ENCODE measurements around the gene LDB2.

LDB2 gene

DNA sequence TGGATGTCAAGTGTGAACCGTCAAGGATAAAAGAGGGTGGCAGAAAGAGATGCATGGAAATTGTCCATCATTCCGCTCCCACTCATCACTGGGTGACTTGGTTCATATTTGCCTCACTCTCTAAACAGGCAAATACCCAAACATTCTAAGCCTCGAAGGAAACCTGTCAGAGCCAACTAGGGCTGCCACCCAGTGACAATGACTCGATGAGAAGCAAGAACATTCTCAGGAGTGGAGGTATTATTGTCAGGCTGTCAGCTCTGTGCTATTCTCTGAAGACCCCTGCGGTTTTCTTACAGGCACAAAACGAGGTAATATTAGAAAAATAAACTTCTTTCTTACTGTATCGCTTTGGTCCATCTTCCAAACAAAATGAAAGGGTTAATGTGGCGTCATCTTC, 139.6 kb downstream of the LDB2 start:
- no peak overlapping the region for H2AFZ ChIP-seq (ENCODE audit: low read length, unreplicated experiment)
- peaks cover 16% of the 10 kb centered on the region for H3K4me1 ChIP-seq (ENCODE audit: control insufficient read depth, insufficient read depth, low read length, unreplicated experiment)
- H3K36me3 ChIP-seq (ENCODE audit: insufficient read depth, low read length), result no peaks in the 10 kb centered on the region
- no peaks in the 10 kb centered on the region for H3K79me2 ChIP-seq (ENCODE audit: control insufficient read depth, insufficient read depth, low read length, unreplicated experiment)
- H3K27me3 ChIP-seq (ENCODE audit: insufficient read depth, low read length), result no peaks in the 10 kb centered on the region
- H3K27ac ChIP-seq (ENCODE audit: low read depth, low read length), result no peak overlapping the region
- H3K4me3 ChIP-seq (ENCODE audit: low read depth, low read length), result no peak overlapping the region

DNA sequence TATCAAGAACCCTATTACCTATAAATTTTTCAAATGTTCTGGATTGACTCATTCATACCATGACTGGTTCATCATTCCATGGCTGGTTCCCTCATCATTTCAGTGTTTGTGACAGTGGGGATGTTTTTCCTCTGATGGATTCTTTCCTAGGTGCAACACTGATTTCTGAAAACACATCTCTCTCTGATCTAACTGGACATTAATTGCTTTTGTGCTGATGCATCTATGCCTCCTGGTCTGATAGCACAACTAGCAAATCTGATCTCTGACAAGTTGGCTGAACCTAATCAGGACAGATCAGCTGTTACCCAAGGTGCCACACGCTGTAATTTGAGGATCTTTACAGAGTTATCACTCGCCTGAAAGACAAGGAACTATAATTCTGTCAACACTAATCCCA, 140.2 kb downstream of the LDB2 start:
- Histone ChIP-seq H2AFZ (ENCODE audit: low read length, unreplicated experiment) (no peak overlapping the region), H3K4me1 (ENCODE audit: control insufficient read depth, insufficient read depth, low read length, unreplicated experiment) (peaks cover 16% of the 10 kb centered on the region), H3K79me2 (ENCODE audit: control insufficient read depth, insufficient read depth, low read length, unreplicated experiment) (no peaks in the 10 kb centered on the region), H3K4me3 (ENCODE audit: low read depth, low read length) (no peak overlapping the region), H3K27ac (ENCODE audit: low read depth, low read length) (no peak overlapping the region), H3K27me3 (ENCODE audit: insufficient read depth, low read length) (no peaks in the 10 kb centered on the region), H3K36me3 (ENCODE audit: insufficient read depth, low read length) (no peaks in the 10 kb centered on the region)

DNA sequence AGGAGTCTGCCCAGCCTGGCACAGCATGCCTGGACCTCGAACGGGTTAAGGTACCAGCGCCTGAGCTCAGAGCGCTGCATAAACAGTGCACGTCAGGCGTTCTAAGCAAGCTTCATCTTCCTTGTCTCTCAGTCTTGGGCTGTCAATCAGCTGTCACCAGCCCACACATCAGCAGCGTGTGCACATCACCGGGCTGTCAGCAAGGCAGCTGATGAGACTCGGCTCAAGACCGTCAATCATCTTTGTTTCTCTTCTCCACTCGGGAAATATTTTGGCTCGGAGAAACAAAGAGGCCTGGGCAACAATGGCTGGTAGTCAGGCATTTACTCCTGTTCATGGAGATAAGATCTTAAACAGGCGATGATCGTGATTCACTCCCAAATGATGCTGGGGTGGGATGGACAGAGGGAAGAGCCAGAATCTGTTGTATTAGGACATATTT, 141.3 kb downstream of the LDB2 start:
- Histone ChIP-seq H2AFZ (ENCODE audit: low read length, unreplicated experiment) (peak overlapping the region; percentile 75), H3K79me2 (ENCODE audit: control insufficient read depth, insufficient read depth, low read length, unreplicated experiment) (no peaks in the 10 kb centered on the region), H3K36me3 (ENCODE audit: insufficient read depth, low read length) (no peaks in the 10 kb centered on the region)

DNA sequence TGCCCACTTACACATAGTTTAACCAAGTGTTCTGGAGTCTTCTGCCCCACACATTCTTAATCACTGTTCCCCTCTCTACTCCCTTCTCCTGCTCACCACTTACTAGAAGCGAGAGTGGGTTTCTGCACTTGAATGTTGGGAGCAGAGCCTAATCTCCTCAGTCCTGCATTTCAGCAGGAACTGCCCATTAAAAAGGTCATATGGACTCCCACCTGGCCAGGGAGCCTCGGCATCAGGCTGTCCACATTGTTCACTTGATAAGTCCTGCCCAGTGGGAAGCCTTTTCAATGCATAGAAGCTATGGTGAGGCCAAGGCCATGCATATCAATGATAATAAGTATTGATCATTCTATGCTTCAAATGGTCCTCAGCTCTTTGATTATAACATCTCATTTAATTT, 144.3 kb downstream of the LDB2 start:
- Histone ChIP-seq H3K27me3 (ENCODE audit: insufficient read depth, low read length) (no peaks in the 10 kb centered on the region), H2AFZ (ENCODE audit: low read length, unreplicated experiment) (no peak overlapping the region), H3K36me3 (ENCODE audit: insufficient read depth, low read length) (no peaks in the 10 kb centered on the region), H3K4me3 (ENCODE audit: low read depth, low read length) (no peak overlapping the region), H3K4me1 (ENCODE audit: control insufficient read depth, insufficient read depth, low read length, unreplicated experiment) (peaks cover 8% of the 10 kb centered on the region), H3K79me2 (ENCODE audit: control insufficient read depth, insufficient read depth, low read length, unreplicated experiment) (no peaks in the 10 kb centered on the region), H3K27ac (ENCODE audit: low read depth, low read length) (no peak overlapping the region)

More for the DNA sequence above, 141.3 kb downstream of the LDB2 start:
- H3K4me3 ChIP-seq (ENCODE audit: low read depth, low read length), result peak overlapping the region; percentile 58; the same call in 1 of the 2 replicates
- H3K4me1 ChIP-seq (ENCODE audit: control insufficient read depth, insufficient read depth, low read length, unreplicated experiment), result peaks cover 10% of the 10 kb centered on the region
- H3K27ac ChIP-seq (ENCODE audit: low read depth, low read length), result no peak overlapping the region
- H3K27me3 ChIP-seq (ENCODE audit: insufficient read depth, low read length), result no peaks in the 10 kb centered on the region

DNA sequence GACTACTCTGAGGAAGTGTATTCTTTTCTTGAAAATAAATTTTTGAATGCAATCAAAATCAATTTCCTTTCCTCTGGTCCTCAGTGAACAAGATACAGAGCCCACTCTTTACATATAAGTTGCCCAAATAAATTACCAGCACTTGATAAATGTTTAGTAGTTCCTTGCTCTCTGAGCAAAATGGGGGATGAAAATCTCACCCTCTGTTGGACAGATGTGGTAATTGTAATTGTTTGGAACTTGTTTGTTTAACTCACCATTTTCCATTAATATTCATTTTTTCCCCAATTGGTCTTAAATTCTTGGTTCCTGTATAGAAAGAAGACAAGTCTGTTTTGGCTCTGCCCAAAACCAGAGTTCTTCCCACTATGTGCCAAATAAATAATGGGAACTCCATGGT, 146.3 kb downstream of the LDB2 start:
- peaks cover 3% of the 10 kb centered on the region for H3K4me1 ChIP-seq (ENCODE audit: control insufficient read depth, insufficient read depth, low read length, unreplicated experiment)
- H2AFZ ChIP-seq (ENCODE audit: low read length, unreplicated experiment), result no peak overlapping the region
- H3K36me3 ChIP-seq (ENCODE audit: insufficient read depth, low read length), result no peaks in the 10 kb centered on the region
- no peaks in the 10 kb centered on the region for H3K79me2 ChIP-seq (ENCODE audit: control insufficient read depth, insufficient read depth, low read length, unreplicated experiment)
- no peaks in the 10 kb centered on the region for H3K27me3 ChIP-seq (ENCODE audit: insufficient read depth, low read length)
- H3K27ac ChIP-seq (ENCODE audit: low read depth, low read length), result no peak overlapping the region
- H3K4me3 ChIP-seq (ENCODE audit: low read depth, low read length), result no peak overlapping the region

DNA sequence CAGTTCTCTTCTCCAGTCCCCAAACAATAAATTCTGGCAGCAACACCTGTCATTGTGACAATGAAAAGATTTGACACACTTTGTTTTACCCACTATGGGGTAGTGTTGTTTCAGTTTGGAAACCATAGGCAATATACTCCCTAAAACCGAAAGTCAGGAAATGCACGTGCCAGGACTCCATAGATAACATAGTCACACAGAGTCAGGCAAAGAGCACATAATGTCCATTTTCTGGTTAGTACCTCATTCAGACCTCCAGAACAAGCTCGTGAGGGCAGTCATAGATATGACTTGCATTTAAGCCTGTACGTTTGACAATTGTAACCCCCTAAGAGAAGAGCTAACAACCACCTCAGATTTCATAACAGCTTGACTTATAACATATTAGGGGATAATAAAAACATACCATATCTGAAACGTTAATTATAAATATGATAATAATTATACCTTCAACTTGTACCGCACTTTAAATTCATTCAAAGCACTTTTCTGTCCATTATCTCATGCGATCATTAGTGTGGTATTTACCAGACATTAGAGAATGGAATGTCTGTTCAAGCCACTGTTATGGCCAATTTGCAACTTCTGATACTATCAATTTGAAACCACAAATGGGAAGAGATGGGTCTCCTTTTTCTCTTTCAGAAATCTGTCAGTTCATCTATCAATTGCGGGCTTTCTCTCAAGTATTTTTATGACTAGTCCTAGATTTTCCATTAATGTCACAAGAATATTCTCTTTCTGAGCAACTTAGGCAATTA, 147.4 kb downstream of the LDB2 start:
- Histone ChIP-seq H3K4me1 (ENCODE audit: control insufficient read depth, insufficient read depth, low read length, unreplicated experiment) (no peaks in the 10 kb centered on the region), H2AFZ (ENCODE audit: low read length, unreplicated experiment) (no peak overlapping the region)

DNA sequence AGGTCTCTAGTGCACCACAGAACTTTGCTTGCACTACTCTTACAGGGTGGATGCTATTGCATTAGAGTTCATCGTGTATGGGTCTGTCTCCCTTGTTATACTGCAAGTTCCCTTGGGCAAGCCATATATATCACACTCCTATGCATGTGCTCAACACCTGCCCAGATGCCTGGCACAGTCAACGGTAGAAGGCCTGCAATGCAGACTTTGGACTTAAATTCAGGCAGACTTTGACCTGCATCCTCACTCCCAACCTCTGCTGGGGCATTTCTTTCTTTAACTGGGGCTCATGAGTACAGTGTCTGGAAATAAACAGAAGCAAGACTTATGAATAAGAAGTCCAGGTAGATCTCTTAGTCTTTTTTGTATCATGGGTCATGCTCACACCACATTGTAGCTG, 148.2 kb downstream of the LDB2 start:
- H3K27me3 ChIP-seq (ENCODE audit: insufficient read depth, low read length), result no peaks in the 10 kb centered on the region
- no peak overlapping the region for H3K4me3 ChIP-seq (ENCODE audit: low read depth, low read length)
- no peak overlapping the region for H2AFZ ChIP-seq (ENCODE audit: low read length, unreplicated experiment)
- no peaks in the 10 kb centered on the region for H3K36me3 ChIP-seq (ENCODE audit: insufficient read depth, low read length)
- no peaks in the 10 kb centered on the region for H3K79me2 ChIP-seq (ENCODE audit: control insufficient read depth, insufficient read depth, low read length, unreplicated experiment)
- H3K27ac ChIP-seq (ENCODE audit: low read depth, low read length), result no peak overlapping the region
- H3K4me1 ChIP-seq (ENCODE audit: control insufficient read depth, insufficient read depth, low read length, unreplicated experiment), result no peaks in the 10 kb centered on the region

More for the DNA sequence above, 147.4 kb downstream of the LDB2 start:
- Histone ChIP-seq H3K27ac (ENCODE audit: low read depth, low read length) (no peak overlapping the region), H3K4me3 (ENCODE audit: low read depth, low read length) (no peak overlapping the region), H3K79me2 (ENCODE audit: control insufficient read depth, insufficient read depth, low read length, unreplicated experiment) (no peaks in the 10 kb centered on the region), H3K36me3 (ENCODE audit: insufficient read depth, low read length) (no peaks in the 10 kb centered on the region), H3K27me3 (ENCODE audit: insufficient read depth, low read length) (no peaks in the 10 kb centered on the region)

DNA sequence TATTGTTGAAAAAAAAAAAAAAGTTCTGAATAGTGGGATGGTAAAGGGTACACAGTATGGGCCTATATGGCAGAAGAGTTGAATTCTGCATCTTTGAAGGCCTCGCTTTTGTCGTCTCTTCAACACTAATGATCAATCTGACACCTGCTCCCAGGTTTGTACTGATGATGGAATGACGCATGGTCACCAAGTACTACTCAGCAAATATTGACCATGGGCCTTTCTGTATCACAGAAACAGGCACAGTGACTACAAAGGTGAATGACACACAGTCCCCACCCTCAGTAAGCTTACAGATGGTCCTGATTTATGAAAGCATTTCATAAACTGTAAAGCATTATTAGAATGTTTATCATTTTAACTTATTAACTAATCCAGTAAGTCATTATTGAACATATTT, 152.6 kb downstream of the LDB2 start:
- Histone ChIP-seq H3K27ac (ENCODE audit: low read depth, low read length) (no peak overlapping the region), H2AFZ (ENCODE audit: low read length, unreplicated experiment) (no peak overlapping the region), H3K4me1 (ENCODE audit: control insufficient read depth, insufficient read depth, low read length, unreplicated experiment) (no peaks in the 10 kb centered on the region), H3K27me3 (ENCODE audit: insufficient read depth, low read length) (no peaks in the 10 kb centered on the region), H3K79me2 (ENCODE audit: control insufficient read depth, insufficient read depth, low read length, unreplicated experiment) (no peaks in the 10 kb centered on the region), H3K36me3 (ENCODE audit: insufficient read depth, low read length) (no peaks in the 10 kb centered on the region), H3K4me3 (ENCODE audit: low read depth, low read length) (no peak overlapping the region)

DNA sequence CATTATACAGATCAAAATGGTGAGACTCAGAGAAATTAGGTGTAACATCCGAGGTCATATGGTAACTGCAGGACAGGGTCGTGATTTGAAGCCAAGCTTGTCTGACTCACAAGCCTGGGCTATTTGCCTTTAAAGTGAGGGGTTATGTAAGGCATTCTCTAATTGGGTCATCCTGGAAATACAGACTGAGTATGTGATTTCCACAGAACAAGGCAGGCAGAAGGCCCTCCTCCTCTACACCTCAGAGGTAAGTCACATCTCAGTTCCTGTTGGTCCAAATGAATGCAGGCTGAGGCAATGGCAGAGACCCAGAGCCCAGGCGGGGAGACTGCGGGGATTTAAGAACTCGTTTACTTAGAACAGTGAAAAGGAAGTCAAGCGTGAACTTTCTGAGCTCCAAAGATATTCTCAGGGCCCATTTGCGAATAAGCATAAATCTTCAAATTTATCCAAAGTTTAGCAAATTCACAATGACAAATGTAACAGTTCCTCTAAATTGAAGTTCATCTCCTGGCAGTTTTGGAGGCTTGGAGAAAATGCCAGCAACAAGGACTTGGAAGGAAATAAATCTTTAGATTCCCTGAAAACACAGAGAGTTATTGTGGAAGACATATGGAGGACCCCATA, 153.3 kb downstream of the LDB2 start:
- Histone ChIP-seq H3K4me1 (ENCODE audit: control insufficient read depth, insufficient read depth, low read length, unreplicated experiment) (no peaks in the 10 kb centered on the region), H3K27ac (ENCODE audit: low read depth, low read length) (no peak overlapping the region), H3K36me3 (ENCODE audit: insufficient read depth, low read length) (no peaks in the 10 kb centered on the region), H3K27me3 (ENCODE audit: insufficient read depth, low read length) (no peaks in the 10 kb centered on the region), H2AFZ (ENCODE audit: low read length, unreplicated experiment) (no peak overlapping the region), H3K79me2 (ENCODE audit: control insufficient read depth, insufficient read depth, low read length, unreplicated experiment) (no peaks in the 10 kb centered on the region), H3K4me3 (ENCODE audit: low read depth, low read length) (no peak overlapping the region)

DNA sequence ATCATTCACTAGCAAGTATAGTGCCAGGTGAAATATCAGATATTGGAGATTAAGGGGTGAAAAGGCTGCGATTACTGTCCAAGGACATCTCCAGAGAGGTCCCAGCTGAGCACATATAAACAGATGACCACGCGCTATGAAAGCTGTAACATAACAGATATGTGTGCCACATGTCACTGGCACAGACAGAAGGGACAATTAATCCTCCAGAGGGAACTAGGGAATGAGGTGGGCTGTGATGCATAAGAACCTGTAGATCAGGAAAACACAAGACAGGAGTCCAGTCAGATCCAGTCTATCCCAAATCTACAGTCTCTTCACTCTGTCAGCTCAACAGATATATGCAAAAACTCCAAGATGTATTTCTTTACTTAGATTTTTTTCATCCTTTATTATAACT, 157.2 kb downstream of the LDB2 start:
- H3K4me1 ChIP-seq (ENCODE audit: control insufficient read depth, insufficient read depth, low read length, unreplicated experiment), result no peaks in the 10 kb centered on the region
- H2AFZ ChIP-seq (ENCODE audit: low read length, unreplicated experiment), result no peak overlapping the region
- H3K27me3 ChIP-seq (ENCODE audit: insufficient read depth, low read length), result no peaks in the 10 kb centered on the region
- H3K79me2 ChIP-seq (ENCODE audit: control insufficient read depth, insufficient read depth, low read length, unreplicated experiment), result no peaks in the 10 kb centered on the region
- no peak overlapping the region for H3K4me3 ChIP-seq (ENCODE audit: low read depth, low read length)
- H3K27ac ChIP-seq (ENCODE audit: low read depth, low read length), result no peak overlapping the region
- no peaks in the 10 kb centered on the region for H3K36me3 ChIP-seq (ENCODE audit: insufficient read depth, low read length)

DNA sequence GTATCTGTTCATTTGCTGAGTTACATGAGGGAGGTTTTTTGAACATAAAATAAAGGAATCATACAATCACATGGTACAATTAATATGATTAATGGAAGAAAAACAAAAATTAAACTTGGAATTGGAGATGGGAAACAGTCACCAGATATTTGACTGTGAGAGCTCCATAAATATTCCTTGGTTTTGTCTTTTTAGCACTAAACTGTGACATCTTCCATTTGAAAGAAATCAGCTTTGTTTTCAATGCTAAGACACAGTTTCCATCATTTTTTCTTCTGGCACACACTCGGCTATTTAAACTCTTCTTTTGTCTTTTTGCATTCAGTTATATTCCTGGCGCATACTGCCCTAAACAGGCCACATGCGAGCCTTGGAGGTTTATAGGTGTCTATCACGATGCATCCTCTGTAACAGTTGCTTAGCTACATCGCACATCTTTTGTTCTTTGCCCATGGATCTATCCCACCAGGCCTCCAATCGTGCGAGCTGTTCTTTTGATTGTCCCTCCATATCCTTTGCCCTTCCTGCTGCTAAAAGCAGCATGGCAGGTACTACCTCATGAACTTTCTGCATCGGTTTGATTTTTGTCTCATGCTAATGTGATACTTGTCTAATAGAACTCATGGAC, 158.3 kb downstream of the LDB2 start:
- no peak overlapping the region for H3K4me3 ChIP-seq (ENCODE audit: low read depth, low read length)
- H3K4me1 ChIP-seq (ENCODE audit: control insufficient read depth, insufficient read depth, low read length, unreplicated experiment), result no peaks in the 10 kb centered on the region
- H3K27me3 ChIP-seq (ENCODE audit: insufficient read depth, low read length), result no peaks in the 10 kb centered on the region
- H3K79me2 ChIP-seq (ENCODE audit: control insufficient read depth, insufficient read depth, low read length, unreplicated experiment), result no peaks in the 10 kb centered on the region
- H3K36me3 ChIP-seq (ENCODE audit: insufficient read depth, low read length), result no peaks in the 10 kb centered on the region
- H2AFZ ChIP-seq (ENCODE audit: low read length, unreplicated experiment), result no peak overlapping the region
- H3K27ac ChIP-seq (ENCODE audit: low read depth, low read length), result no peak overlapping the region
